LNCaP clone FGC (cell line): ENCODE results near the gene DBNDD2.

Experiments
- DNase-seq: peaks from one replicate; pipeline ENCODE4 v3.0.0-alpha.2; 2011; ENCODE audit warnings: low read depth
- H3K4me3 ChIP-seq: 2 replicates; pipeline ENCODE4 v1.5.1; 2011; ENCODE audit warnings: mild to moderate bottlenecking, low read depth, low read length, control low read depth
- TF ChIP-seq, protein P1 (sequence below): IDR thresholded peaks from 2 replicates; pipeline ENCODE4 v1.5.1; 2012; ENCODE audit warnings: mild to moderate bottlenecking; ENCODE audit not compliant: control insufficient read depth, insufficient read depth; ENCODE audit errors: extremely low read depth

Gene DBNDD2

DNA sequence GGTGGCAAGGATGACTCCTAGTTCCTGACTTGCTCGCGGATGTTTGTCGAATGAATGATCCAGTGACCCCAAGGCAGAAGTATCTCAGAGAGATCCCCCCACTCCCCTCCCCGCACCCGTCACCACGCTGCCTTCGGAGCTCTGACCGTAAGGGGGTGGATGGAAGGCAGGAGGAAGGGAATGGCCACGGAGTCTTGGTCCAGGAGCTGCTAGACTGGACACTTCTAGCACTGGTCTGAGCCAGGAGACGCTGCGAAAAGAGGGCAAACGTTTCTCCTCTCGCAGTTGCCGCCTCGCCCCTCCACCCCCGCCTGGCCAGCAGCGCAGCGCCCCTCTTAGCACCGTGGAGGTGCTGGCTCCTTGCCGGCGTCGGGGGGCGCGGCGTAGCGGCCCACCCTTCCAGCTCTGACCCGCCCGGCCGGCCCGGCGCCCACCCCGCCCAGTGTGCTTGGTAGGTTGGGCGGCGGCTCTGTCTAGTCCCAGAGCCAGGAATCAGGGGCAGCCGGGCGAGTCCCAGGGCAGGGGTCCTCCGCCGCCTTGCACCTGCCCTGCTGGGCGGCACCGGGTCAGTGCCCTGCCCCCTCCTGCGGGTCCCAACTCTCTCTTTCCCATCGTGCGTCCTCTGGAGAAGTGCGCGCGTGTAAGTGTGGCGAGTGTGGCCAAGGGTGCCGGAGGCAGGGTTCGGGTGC, 2.4 kb upstream of the DBNDD2 start:
- peak overlapping the region; percentile 52 for H3K4me3 ChIP-seq
- DNase-seq = no peak
- TF ChIP-seq, protein P1, sequence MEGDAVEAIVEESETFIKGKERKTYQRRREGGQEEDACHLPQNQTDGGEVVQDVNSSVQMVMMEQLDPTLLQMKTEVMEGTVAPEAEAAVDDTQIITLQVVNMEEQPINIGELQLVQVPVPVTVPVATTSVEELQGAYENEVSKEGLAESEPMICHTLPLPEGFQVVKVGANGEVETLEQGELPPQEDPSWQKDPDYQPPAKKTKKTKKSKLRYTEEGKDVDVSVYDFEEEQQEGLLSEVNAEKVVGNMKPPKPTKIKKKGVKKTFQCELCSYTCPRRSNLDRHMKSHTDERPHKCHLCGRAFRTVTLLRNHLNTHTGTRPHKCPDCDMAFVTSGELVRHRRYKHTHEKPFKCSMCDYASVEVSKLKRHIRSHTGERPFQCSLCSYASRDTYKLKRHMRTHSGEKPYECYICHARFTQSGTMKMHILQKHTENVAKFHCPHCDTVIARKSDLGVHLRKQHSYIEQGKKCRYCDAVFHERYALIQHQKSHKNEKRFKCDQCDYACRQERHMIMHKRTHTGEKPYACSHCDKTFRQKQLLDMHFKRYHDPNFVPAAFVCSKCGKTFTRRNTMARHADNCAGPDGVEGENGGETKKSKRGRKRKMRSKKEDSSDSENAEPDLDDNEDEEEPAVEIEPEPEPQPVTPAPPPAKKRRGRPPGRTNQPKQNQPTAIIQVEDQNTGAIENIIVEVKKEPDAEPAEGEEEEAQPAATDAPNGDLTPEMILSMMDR = no peak

GRCh38 chr20:45406260-45407066, 1.6 kb upstream of the DBNDD2 start:
- peak overlapping the region; percentile 52 for H3K4me3 ChIP-seq
- no peak for DNase-seq
- TF ChIP-seq, protein P1 = peak; percentile 19; the same call in 1 of the 2 replicates

- TF ChIP-seq, protein P1 = no peak
- no peak for DNase-seq
- no peak overlapping the region for H3K4me3 ChIP-seq
Measured at GRCh38 chr20:45407067-45407745, 883 bp upstream of the DBNDD2 start.

GRCh38 chr20:45408646-45409213, 641 bp downstream of the DBNDD2 start:
- TF ChIP-seq, protein P1 = no peak
- H3K4me3 ChIP-seq = no peak overlapping the region
- DNase-seq = no peak

DNA sequence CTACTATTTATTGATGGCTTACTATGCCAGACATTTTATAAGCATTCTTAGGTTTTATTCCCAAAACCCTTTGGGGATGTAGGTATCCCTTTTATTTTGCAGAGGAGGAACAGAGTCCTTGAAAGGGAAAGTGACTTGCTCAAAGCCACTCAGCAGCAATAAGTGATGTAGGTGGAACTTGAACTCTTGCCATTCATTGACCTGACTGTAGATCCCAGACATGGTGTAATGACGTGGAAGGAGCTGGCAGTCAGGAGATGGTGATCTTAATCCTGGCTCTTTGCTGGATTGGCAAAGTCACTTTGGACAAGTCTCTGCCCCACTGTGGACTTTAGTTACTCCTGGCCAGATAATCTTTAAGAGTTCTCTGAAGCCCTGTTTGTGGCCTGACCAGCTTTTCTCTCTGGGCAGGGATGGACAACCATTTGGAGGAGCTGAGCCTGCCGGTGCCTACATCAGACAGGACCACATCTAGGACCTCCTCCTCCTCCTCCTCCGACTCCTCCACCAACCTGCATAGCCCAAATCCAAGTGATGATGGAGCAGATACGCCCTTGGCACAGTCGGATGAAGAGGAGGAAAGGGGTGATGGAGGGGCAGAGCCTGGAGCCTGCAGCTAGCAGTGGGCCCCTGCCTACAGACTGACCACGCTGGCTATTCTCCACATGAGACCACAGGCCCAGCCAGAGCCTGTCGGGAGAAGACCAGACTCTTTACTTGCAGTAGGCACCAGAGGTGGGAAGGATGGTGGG, 1.6 kb downstream of the DBNDD2 start:
- no peak for DNase-seq
- TF ChIP-seq, protein P1 = no peak
- H3K4me3 ChIP-seq = no peak overlapping the region

- H3K4me3 ChIP-seq = peak overlapping the region; percentile 17
- TF ChIP-seq, protein P1 = no peak
- peak; percentile 72 for DNase-seq
Measured at GRCh38 chr20:45410887-45411286, 2.8 kb downstream of the DBNDD2 start.
